Peyer's patch (tissue), 4 donors: ENCODE results near the gene TAS1R2.
"Not testable (repeated sequence)": the region's sequence is repeated elsewhere in the genome, so short reads cannot be mapped to it uniquely, and the experiment has no call there.

Experiments used
- POLR2A ChIP-seq, 2 donors: fragments of 450-650 bp; IDR thresholded peaks; one replicate each; pipeline ENCODE4 v1.5.1; 2017; ENCODE audit warnings: antibody characterized with exemption in 2 of 2, mild to moderate bottlenecking in 2 of 2, moderate library complexity in 2 of 2
- TF ChIP-seq, protein P1 (sequence below), 6 experiments: fragments of 450-650 bp in 4 of 6; fragments of 200-600 bp in 2 of 6; sonication (generic) in 1 of 6; IDR thresholded peaks; one replicate each; pipeline ENCODE4 v1.5.1; 2017 to 2019; ENCODE audit warnings: antibody characterized with exemption in 6 of 6, mild to moderate bottlenecking in 3 of 6, moderate library complexity in 1 of 6

GRCh38 chr1:18891858-18892257, 32.4 kb upstream of the TAS1R2 start:
- TF ChIP-seq, protein P1, sequence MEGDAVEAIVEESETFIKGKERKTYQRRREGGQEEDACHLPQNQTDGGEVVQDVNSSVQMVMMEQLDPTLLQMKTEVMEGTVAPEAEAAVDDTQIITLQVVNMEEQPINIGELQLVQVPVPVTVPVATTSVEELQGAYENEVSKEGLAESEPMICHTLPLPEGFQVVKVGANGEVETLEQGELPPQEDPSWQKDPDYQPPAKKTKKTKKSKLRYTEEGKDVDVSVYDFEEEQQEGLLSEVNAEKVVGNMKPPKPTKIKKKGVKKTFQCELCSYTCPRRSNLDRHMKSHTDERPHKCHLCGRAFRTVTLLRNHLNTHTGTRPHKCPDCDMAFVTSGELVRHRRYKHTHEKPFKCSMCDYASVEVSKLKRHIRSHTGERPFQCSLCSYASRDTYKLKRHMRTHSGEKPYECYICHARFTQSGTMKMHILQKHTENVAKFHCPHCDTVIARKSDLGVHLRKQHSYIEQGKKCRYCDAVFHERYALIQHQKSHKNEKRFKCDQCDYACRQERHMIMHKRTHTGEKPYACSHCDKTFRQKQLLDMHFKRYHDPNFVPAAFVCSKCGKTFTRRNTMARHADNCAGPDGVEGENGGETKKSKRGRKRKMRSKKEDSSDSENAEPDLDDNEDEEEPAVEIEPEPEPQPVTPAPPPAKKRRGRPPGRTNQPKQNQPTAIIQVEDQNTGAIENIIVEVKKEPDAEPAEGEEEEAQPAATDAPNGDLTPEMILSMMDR (IDR thresholded peaks at IDR 0.05), result not testable (repeated sequence)
- TF ChIP-seq POLR2A (IDR thresholded peaks at IDR 0.05), result not testable (repeated sequence)
